GM12864 (cell line): ENCODE results near the gene HOXD8.

Experiments
- DNase-seq: peaks from one replicate; pipeline ENCODE4 v3.0.0-alpha.2; 2011; ENCODE audit warnings: low read depth
- H3K4me3 ChIP-seq: 2 replicates; pipeline ENCODE4 v1.5.1; 2011; ENCODE audit warnings: mild to moderate bottlenecking, low read depth, low read length, control low read depth
- TF ChIP-seq, protein P1 (sequence below): IDR thresholded peaks from 2 replicates; pipeline ENCODE4 v1.5.1; 2011; ENCODE audit warnings: low read depth, mild to moderate bottlenecking, moderate library complexity, low read length, control low read depth, inconsistent platforms; ENCODE audit errors: missing control alignments

HOXD8 gene

DNA sequence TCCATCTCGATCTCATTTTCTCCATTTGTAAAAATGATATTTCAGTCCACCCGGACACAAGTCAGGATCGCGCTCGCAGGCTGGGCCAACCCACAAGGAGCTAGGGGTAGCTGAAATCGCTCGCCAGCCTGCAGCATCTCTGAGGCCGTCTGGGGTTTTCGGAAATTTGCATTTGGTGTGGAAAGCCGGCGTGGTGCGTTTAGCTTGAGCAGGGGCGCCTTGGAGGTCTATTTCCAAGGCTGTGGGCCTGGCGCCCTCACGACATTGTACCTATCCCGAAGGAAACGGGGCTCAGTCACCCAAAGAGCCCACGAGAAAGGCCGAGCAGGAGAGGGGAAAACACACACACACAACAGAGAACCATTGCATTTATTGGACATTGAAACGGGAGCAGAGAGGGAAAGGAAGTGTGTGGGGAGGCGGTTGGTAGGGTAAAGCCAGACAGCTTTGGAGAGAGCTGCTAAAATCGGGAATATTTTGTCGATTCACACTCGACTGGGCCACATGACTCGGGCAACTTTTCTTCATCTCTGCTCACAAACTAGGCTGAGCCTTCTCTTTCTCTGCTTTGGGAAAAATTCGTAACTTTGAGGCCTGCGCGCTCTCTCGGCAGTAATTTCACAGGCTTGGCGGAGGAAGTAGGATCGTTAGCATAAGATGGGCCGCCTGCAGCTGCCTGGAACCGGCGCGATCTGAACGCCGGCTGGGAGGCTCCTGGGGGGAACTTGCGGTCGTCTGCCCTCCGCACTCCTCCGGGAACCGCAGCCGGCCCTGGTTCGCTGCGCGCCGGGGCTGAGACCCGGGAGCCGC lies 1.1 kb upstream of the HOXD8 start:
- no peak for DNase-seq
- TF ChIP-seq, protein P1, sequence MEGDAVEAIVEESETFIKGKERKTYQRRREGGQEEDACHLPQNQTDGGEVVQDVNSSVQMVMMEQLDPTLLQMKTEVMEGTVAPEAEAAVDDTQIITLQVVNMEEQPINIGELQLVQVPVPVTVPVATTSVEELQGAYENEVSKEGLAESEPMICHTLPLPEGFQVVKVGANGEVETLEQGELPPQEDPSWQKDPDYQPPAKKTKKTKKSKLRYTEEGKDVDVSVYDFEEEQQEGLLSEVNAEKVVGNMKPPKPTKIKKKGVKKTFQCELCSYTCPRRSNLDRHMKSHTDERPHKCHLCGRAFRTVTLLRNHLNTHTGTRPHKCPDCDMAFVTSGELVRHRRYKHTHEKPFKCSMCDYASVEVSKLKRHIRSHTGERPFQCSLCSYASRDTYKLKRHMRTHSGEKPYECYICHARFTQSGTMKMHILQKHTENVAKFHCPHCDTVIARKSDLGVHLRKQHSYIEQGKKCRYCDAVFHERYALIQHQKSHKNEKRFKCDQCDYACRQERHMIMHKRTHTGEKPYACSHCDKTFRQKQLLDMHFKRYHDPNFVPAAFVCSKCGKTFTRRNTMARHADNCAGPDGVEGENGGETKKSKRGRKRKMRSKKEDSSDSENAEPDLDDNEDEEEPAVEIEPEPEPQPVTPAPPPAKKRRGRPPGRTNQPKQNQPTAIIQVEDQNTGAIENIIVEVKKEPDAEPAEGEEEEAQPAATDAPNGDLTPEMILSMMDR: no peak
- H3K4me3 ChIP-seq: no peak overlapping the region

DNA sequence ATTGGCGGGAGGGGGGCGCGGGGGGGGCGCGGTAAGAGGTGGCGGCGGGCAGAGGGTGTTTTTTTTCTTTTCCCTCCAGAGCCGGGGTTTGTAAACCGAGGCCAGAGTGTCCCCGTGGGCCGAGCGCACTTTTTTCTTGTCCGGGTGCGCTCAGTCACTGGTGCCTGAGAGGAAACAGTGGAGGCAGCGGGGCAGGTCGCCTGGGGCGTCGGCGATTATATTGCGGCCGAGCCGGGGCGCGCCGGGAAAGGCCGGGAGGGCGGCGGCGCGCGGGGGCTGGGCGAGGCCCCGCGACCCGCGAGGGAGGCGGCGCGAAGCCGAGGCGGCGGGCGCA lies 275 bp downstream of the HOXD8 start:
- no peak overlapping the region for H3K4me3 ChIP-seq
- TF ChIP-seq, protein P1: no peak
- DNase-seq: no peak

DNA sequence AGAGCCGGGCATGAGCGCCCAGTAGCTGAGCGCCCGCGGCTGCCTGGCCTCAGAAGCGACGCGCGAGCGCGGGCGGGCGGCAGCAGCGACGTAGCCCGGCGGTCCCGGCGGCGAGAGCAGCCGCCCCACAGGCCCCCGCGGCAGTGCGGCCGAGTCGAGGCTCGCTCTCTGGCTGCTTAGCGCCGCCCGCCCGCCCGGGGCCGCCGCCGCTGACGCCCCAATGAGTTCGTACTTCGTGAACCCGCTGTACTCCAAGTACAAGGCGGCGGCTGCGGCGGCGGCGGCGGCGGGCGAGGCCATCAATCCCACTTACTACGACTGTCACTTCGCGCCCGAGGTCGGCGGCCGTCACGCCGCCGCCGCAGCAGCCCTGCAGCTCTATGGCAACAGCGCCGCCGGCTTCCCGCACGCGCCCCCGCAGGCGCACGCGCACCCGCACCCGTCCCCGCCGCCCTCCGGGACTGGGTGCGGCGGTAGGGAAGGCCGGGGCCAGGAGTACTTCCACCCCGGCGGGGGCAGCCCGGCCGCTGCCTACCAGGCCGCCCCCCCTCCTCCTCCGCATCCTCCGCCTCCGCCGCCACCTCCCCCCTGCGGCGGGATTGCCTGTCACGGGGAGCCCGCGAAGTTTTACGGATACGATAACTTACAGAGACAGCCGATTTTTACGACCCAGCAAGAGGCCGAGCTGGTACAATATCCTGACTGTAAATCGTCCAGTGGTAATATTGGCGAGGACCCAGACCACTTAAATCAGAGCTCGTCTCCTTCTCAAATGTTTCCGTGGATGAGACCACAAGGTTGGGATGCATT lies 847 bp downstream of the HOXD8 start:
- DNase-seq: no peak
- no peak overlapping the region for H3K4me3 ChIP-seq
- TF ChIP-seq, protein P1: no peak

DNA sequence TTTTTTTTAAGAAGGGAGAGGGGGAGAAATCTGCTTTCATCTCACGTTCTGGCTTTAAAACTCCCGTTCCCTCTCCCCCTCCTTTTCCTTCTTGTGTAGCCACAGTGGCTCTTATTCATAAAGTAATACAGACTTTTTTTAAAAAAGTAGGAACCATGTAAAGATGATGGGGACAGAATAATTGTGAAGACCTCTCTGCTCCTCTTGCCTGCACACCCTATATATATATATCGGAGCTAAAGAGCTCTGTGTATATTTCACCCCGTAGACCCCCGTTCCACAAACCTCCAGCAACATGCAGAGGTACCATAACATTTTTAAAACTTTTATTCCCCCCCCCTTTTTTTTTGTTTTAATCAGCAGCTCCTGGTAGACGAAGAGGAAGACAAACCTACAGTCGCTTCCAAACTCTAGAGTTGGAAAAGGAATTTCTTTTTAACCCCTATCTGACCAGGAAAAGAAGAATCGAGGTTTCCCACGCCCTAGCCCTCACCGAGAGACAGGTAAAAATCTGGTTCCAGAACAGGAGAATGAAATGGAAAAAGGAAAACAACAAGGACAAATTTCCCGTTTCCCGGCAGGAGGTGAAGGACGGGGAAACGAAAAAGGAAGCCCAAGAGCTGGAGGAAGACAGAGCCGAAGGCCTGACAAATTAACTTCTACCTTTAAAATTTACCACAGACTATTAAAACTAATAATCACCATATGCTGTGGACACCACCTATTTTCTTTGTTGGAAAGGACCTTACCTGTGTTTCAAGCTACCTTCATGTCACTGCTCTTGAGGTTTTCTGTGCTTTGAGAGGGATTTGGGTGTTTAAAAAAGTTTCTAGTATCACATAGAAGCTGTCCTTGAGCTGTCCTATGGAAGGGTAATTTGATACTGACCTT lies 1.7 kb downstream of the HOXD8 start:
- DNase-seq: no peak
- TF ChIP-seq, protein P1: no peak
- H3K4me3 ChIP-seq: no peak overlapping the region

DNA sequence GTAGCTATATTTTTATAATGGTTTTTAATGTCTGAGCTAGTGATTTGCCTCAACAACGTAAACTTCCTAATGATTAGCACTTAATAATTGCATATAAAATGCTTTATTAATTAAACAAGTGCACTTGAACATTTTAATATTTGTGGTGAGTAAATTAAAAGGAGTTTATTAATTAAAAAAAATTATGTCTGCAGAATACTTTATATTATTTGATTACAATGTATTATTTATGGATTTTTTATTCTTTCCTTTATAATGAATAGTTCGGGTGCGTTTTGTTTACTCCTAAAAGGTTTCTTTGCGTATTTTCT lies 2.3 kb downstream of the HOXD8 start:
- no peak overlapping the region for H3K4me3 ChIP-seq
- DNase-seq: no peak
- TF ChIP-seq, protein P1: no peak

DNA sequence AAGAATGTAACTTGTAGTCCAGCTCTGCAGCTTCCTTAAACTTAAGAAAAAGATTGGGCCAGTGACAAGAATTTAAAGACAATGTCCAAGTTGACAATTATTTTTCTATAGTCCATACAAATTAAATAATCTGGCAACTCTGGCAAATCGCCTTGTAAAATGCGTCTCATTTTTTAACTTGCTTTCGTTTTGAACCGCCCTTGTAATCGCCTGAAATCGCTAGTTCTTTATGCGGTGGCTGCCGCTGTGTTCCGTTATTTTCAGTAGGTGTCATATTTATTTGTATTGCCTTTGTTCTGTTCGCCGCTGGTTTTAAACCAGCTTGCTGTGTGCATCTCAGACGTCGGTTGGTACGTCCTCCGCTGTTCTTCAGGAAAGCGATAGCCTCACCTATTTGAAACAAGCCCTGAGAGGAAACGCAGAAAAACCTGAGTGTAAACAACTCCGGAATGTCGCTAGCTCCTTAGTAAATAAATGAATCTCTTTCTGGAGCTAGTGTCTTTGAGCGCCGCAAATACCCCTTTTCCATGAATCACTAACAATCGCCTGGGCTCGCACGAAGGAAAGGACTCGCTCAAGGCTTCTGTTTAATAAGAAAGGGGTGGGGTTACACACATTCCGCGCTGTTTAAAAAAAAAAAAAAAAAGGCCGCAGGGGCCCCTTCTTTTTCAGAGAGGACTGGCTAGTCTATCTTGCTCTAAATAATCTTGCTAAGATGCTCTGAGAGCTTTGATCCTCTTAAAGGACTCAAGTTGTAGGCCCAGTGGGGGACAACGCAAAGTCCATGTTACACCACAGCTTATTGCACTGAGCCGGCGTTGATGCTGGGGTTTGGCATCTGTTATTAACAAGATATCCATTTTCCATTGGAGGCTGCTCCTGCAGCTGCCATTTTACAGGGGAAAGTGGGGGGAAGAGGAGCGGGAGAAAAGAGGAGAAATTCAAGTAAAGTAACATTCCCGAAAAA lies 3.0 kb downstream of the HOXD8 start:
- TF ChIP-seq, protein P1: no peak
- no peak for DNase-seq
- no peak overlapping the region for H3K4me3 ChIP-seq
